IPS DF 4.7 (cell line): ENCODE data around the gene TMEM19.

Source experiments
- DNase-seq: peaks from one replicate; pipeline ENCODE4 v3.0.0-alpha.2; 2013; ENCODE audit warnings: low spot score; ENCODE audit errors: extremely low read depth

Gene TMEM19

DNA sequence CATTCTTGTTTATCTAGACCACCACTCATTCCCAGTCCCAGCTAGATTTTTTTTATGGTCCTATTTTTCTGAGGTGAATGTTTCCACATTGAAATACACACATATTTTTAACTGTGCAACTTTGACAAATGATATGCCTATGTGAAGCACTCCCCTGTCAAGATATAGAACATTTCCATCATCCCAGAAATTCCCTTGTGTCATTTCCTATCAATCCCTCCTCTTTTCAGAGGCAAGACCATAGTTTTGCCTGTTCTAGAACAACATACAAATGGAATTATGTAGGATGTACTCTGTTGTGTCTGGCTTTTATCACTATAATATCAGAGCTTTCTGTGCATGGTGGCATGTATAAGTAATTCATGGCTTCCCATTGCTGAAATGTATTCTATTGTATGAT is 32.7 kb downstream of the TMEM19 start:
- no peak for DNase-seq

GRCh38 chr12:71719647-71720370 is 33.9 kb downstream of the TMEM19 start:
- no peak for DNase-seq

DNA sequence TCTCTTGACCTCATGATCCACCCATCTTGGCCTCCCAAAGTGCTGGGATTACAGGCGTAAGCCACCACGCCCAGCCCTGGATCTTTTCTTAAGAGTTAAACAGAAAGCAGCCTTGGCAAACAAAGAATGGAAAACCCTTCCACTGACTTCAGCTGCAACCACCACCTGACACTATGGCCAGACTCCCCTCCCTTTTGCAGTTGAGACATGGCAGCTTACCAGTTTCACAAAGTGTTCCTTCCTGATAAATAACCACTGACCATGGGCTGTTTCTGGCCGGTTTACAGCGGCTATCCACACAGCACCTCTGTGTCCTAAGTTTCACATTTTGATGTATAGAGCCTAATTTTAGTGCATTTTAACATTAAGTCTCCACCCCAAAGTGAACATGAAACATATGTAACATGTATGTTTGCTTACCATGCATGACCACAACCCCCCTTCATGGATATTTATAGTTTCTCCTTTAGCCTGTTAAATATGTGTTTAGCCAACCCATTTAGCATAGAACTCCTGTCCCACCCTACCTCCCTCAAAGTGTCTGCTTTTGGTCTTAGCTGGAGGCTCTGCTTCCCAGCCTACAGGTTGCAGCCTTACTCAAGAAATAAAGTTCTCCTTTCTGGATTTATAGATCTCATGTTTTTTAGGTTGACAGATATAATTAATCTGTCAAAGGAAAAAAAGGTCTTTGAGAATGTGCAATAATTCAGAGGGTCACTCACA is 36.1 kb downstream of the TMEM19 start:
- no peak for DNase-seq

GRCh38 chr12:71725011-71725410 is 39.1 kb downstream of the TMEM19 start:
- DNase-seq, result no peak

GRCh38 chr12:71726548-71726947 is 40.7 kb downstream of the TMEM19 start:
- no peak for DNase-seq

GRCh38 chr12:71727958-71728357 is 42.1 kb downstream of the TMEM19 start:
- no peak for DNase-seq

GRCh38 chr12:71730936-71731335 is 45.1 kb downstream of the TMEM19 start:
- no peak for DNase-seq

GRCh38 chr12:71731439-71732356 is 45.8 kb downstream of the TMEM19 start:
- no peak for DNase-seq

DNA sequence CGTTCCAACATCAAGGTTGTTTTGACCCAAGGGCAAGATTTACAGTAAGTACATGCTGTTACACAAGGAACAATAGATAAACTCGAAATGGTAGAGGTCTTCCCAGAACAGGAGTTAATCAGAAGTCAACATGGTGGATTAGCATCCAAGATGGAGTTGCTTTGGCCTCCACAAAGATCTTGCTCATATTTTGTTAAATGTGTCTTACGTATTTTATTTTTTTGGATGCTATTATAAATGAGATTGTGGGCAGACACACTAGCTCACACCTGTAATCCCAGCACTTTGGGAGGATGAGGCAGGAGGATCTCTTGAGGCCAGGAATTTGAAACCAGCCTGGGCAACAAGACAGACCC is 46.5 kb downstream of the TMEM19 start:
- no peak for DNase-seq

GRCh38 chr12:71737197-71737596 is 51.3 kb downstream of the TMEM19 start:
- DNase-seq, result no peak

DNA sequence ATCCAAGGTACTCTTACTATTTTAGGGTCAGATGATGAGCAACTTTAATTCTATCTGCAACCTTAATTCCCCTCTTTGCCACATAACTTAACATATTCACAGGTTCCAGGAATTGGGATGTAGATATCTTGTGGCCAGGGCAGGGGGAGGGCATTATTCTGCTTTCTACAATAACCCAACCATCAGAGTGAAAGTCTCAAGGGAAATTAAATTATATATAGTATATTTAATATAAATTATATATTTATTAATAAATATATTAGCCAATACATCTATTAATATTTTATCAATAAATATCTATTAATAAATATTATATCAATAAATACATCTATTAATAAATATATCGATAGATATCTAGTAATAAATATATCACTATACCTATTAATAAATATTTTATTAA is 57.1 kb downstream of the TMEM19 start:
- no peak for DNase-seq

DNA sequence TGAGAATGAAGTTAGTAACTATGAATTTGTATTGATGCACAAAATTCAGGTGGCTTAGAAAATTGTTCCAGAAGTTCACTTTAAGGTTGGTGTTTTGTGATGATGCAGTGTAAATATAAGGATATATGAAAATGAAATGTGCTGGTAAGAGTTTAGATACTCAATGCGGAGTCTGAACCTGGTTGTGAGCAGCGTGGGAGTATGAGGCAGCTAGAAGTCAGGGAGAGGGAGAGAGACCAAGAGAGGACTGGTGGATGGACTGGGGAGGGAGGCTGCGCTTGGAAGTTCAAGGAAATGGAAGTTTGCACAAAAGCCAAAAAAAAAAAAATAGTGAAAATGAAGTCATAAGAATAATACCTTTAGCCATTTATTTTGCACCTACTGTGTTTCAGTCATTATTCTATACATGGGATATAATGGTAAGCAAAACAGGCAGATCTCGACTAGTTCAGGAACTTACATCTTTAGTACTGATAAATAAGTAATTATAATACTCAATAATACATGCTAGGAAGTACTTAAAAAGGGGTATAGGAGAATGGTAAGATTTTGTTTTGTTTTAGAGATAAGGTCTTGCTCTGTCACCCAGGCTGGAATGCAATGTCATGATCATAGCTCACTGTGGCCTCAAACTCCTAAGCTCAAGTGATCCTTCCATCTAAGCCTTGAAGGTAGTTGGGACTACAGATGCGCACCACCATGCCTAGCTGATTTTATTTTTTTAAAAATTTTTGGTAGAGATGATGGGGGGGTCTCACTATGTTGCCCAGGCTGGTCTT is 58.8 kb downstream of the TMEM19 start:
- no peak for DNase-seq

DNA sequence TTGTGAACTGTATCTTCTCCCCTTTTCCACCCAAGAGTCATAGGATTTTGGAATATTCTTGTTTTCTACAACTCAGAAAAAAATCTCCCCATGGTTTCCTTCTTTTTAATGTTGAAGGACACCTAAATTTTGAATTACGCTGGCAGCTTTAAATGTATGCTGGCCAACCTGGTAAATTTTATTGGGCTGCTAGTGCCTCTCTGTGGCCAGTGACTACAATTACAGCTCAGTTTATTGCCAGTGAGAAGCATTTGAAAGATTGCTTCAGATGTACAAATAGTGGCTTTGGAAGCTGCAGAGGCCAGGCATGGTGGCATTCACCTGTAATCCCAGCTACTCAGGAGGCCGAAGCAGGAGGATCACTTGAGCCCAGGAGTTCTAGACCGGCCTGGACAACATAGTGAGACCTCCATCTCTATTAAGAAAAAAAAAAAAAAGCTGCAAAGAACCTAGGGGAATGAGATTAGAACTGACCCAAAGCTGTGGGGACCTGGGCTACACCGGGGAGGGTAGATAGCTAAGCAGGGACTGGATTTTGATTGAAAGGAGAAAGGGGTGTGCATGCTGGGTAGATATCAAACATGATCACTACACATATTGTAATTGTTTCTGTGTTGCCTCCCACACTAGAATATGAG is 61.2 kb downstream of the TMEM19 start:
- no peak for DNase-seq

- DNase-seq, result no peak
Observed at GRCh38 chr12:71748081-71748850, 62.4 kb downstream of the TMEM19 start.

DNA sequence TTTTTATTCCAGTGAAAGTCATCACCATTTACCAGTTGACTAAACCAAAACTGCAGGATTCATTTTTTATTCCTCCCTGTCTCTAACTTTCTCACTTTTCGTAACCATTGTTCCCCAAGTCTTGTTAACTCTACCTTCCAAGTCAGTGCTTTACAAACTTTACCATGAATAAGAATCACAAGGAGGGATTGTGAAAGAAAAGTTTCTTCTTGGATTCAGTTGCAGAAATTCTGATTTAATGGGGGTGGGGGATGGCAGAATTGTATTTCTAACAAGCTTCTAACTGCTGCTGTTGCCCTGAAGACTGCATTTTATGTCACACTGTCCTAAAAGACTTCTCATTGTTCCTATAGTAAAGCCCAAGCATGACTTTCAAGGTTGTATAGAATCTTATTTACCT is 63.8 kb downstream of the TMEM19 start:
- no peak for DNase-seq

- no peak for DNase-seq
Observed at GRCh38 chr12:71752891-71753290, 67.0 kb downstream of the TMEM19 start.
